Subcutaneous adipose tissue (tissue), 4 donors: Measurements from ENCODE around the gene MGAT3. TPM values are rescaled to one million over a fixed set of nuclear protein-coding genes. Genes with fewer than 3 reads are reported as not detected.

Experiments
- total RNA-seq, 4 donors: library from RNA; depleted of rRNA; stranded (reverse); fragments of >200 nt; gene quantifications; one replicate each; pipeline ENCODE4 v1.1.0, GENCODE V29; 2016
- TF ChIP-seq, protein P1 (sequence below): fragments of 450-650 bp; IDR thresholded peaks from one replicate; pipeline ENCODE4 v1.5.1; 2016; ENCODE audit warnings: low read depth, mild to moderate bottlenecking, control low read depth, antibody characterized with exemption, moderate library complexity

Gene MGAT3
- total RNA-seq, 4 donors from 2014 or later = 6.5 to 13.4 (median 10.5) TPM

DNA sequence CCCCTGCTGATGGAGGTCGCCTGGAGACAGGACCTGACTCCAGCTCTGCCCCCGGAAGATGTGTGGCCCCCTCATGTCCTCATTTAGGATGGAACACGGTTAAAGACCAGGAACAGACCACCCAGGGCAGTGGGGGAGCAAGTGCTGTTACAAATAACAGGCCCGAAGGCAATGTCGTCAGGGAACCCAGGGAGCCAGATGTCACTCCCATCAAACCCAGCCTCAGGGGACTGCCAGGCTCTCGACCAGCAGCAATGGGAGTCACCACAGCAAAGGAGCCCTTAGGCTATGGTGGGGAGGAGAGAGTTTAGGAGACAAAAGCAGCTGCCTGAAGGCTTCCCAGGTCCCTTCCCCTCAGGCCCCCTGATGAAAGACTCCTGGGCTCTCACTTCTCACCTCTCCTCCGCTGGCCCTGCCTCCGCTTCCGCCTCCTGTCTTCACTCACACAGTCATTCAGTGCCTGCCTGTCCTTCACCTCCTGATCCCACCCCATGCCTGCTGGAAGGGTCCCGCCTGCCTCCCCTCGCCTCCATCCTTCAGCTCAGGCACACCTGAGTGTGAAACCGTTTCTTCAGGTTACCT, 71.4 kb downstream of the MGAT3 start:
- TF ChIP-seq, protein P1, sequence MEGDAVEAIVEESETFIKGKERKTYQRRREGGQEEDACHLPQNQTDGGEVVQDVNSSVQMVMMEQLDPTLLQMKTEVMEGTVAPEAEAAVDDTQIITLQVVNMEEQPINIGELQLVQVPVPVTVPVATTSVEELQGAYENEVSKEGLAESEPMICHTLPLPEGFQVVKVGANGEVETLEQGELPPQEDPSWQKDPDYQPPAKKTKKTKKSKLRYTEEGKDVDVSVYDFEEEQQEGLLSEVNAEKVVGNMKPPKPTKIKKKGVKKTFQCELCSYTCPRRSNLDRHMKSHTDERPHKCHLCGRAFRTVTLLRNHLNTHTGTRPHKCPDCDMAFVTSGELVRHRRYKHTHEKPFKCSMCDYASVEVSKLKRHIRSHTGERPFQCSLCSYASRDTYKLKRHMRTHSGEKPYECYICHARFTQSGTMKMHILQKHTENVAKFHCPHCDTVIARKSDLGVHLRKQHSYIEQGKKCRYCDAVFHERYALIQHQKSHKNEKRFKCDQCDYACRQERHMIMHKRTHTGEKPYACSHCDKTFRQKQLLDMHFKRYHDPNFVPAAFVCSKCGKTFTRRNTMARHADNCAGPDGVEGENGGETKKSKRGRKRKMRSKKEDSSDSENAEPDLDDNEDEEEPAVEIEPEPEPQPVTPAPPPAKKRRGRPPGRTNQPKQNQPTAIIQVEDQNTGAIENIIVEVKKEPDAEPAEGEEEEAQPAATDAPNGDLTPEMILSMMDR = no peak

DNA sequence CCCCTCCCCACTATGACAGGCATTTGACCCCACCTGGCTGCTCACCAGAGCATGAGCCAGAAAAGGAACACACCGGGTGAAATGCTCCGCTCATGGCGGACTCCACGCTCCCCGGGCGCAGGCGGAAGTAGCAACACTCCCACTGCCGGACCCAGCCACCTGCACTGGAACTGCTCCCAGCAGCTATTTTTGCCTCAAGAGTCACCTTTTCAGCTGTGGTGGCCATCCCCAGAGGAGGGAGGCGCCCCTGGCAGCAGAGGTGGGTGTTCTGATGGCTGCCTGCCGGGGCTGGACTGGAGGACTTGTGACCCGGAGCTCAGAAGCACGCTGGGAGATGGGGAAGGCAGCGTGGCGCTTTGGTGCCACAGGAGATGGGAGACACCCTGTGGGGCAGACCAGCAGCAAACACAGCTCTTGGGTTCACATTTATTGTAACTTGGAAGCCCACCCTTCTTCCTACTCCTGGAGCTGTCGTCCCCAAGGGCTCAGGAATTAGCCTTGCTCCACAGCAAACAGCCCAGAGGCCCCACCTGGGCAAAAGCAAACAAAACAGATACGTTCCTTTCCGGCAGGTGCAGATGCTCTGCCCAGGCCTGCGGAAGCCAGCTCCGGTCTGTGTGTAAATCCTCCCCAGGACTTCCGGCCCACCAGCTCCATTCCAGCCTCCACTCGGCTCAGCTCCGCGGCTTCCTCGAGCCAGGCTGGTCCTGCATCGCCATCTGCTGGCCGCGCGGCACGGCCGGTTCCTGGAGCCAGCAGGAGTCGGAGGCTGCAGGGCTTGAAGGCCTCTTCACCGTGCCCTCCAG, 72.1 kb downstream of the MGAT3 start:
- TF ChIP-seq, protein P1 = no peak

DNA sequence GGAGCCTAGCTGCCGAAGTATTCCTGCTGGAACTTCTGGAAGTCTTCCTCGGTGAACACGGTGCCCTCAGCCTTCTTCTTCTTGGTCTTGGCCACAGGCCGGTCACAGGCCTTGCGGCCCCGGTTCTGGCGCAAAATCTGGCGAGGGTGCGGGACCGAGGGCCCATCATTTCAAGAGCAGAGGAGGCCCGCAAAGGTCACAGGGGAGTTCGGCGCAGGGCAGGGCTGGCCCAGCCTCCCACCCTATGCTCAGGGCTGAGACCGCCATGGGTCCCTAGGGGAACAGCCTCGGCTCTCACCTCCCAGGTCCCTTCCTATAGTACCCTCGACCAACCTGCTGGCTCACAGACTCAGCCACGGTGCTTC, 72.7 kb downstream of the MGAT3 start:
- TF ChIP-seq, protein P1 = no peak

DNA sequence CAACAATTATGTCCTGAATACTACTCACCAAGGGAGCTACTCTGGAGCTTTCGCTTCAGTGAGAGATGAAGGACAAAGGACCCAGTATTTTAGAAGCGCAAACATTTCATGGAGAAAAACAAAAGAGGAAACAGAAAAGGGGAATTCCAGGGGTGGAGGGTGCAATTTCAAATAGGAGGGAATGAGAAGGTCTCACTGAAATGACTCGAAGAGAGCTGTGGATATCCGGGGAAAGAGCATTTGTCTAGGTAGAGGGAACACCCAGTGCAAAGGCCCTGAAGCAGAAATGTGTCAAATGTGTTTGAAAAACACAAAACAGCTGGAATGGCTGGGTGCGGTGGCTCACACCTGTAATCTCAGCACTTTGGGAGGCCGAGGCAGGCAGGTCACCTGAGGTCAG, 73.3 kb downstream of the MGAT3 start:
- TF ChIP-seq, protein P1 = no peak

DNA sequence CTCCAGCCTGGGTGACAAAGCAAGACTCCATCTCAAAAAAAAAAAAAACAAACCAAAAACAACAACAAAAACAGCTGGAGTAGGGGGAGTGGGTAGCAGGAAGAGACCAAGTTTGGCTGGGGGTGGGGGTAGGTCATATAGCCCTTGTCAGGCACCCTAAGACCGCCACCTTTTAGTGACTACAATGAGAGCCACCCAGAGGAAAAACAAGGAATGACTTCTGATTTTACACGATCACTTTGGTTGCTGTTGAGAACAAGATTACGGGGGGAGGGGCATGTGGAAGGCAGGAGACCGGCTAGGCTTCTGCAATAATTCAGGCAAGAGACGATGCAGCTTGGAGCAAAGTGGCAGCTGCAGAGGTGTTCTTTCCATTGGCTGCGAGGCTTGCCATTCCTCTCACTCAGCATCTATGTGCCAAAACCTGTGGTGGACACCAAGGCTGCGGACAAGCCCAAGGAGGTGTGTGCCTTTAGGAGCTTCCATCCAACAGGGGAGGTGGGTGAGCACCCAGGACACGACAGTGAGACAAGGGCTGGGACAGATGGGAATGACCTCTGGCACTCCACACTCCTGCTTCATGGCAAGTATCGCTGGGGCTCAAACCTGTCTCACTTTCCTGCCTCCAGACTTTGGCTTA, 74.0 kb downstream of the MGAT3 start:
- TF ChIP-seq, protein P1 = no peak

DNA sequence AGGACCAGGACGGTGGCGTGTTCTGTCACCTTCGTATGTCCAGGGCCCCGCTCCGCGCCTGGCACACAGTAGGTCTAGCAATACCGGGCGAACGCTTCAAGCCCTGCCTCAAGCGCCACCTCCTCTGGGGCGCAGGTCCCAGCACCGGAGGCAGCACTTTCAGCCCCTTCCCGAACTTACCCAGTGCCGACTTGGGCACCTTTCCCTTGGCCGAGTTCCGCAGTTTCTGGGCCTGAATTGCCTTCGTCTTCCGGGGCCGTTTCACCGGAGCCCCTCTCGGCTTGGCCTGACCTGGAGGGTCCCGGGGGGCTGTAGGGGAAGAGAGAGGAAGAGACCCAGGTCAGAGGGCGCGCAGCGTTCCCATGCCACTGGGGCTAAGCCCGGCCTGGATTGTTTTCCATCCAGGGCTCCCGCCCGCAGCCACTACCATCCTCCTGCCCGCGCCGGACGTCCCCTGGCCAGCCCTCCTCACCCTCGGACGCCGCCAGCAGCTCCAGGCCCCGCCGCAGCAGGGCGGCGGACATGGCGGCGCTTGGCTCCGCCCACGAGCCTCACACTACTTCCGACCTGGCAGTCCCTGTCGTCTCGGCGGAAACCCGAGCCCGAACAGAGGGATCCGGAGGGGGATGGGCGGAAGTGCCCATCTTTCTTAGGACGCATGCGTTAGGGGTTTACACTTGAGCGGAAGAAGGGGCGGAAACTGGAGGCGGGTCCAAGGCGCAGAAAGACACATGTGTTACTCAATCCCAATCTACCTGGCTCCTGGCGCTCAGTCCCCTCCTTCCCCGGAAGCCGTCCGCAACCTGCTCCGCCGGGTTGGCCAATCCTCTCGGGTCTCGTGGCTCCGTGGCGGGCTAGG, 75.6 kb downstream of the MGAT3 start, which contains the start of gene RPS19BP1:
Gene RPS19BP1, minus strand, starts transcription at position 534 of the 859 bp plus-strand sequence. Its CDS starts 10 bp downstream, at position 524.
- TF ChIP-seq, protein P1 = no peak
